SK-N-SH (cell line): Measurements from ENCODE around the gene SERF2.

Experiments
- EP300 ChIP-seq, 2 experiments: IDR thresholded peaks; 2 replicates each; pipeline versions ENCODE4 v1.4.0 to v1.6.1; 2012; ENCODE audit warnings: borderline replicate concordance in 1 of 2, low read depth in 1 of 2, low read length in 1 of 2
- POLR2AphosphoS5 ChIP-seq: IDR thresholded peaks from 2 replicates; pipeline ENCODE4 v1.6.1; 2012; ENCODE audit warnings: low read depth, low read length
- RXRA ChIP-seq: IDR thresholded peaks from 2 replicates; pipeline ENCODE4 v1.4.0; 2012; ENCODE audit warnings: low read depth, mild to moderate bottlenecking, borderline replicate concordance
- TAF1 ChIP-seq: IDR thresholded peaks from 2 replicates; pipeline ENCODE4 v1.6.1; 2012; ENCODE audit warnings: low read depth, mild to moderate bottlenecking, low read length, moderate library complexity, borderline replicate concordance
- TF ChIP-seq, protein P1 (sequence below): fragments of 200-600 bp; sonication (generic); IDR thresholded peaks from 2 replicates; pipeline ENCODE4 v1.6.1; 2017; ENCODE audit warnings: antibody characterized with exemption, mild to moderate bottlenecking, moderate library complexity
- TF ChIP-seq, protein P2 (sequence below): fragments of 150-350 bp; IDR thresholded peaks from 2 replicates; pipeline ENCODE4 v1.6.1; 2017; ENCODE audit warnings: antibody characterized with exemption, low read length, low read depth, borderline replicate concordance

DNA sequence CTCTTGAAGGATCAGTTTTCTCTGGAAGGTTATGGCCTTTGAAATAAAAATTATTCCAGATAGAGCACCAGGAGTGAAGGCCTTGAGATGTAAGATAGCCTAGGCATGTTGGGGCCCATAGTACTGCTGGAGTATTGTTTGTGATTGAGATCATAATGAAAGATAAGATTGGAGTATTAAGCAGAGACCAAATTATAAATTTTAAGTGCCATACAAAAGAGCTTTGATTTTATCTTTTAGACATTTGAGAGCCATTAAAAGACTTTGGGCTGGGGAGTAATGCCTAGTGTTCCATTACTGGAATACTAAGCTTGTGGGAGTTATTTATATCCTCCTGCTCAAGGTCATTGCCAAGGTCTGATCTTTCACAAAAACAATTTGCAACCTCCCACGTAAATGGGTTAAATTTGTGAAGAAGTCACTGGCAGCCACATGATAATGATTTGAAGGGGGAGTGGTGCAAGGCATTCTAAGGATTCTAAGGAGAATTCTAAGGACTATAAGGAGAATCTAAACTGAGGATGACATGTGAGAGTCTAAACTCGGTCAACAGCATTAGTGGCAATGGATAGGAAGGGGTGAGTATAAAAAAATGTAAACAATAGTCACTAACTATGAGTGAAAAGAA, 28.2 kb upstream of the SERF2 start:
- TF ChIP-seq POLR2AphosphoS5 (no peak), RXRA (no peak), TAF1 (no peak), EP300 (IDR thresholded peaks at IDR 0.05; ENCODE audit: borderline replicate concordance in 1 of 2, low read depth in 1 of 2, low read length in 1 of 2) (peak; percentile 49 to 51; a peak in 3 of 4 replicates)
- TF ChIP-seq, protein P1, sequence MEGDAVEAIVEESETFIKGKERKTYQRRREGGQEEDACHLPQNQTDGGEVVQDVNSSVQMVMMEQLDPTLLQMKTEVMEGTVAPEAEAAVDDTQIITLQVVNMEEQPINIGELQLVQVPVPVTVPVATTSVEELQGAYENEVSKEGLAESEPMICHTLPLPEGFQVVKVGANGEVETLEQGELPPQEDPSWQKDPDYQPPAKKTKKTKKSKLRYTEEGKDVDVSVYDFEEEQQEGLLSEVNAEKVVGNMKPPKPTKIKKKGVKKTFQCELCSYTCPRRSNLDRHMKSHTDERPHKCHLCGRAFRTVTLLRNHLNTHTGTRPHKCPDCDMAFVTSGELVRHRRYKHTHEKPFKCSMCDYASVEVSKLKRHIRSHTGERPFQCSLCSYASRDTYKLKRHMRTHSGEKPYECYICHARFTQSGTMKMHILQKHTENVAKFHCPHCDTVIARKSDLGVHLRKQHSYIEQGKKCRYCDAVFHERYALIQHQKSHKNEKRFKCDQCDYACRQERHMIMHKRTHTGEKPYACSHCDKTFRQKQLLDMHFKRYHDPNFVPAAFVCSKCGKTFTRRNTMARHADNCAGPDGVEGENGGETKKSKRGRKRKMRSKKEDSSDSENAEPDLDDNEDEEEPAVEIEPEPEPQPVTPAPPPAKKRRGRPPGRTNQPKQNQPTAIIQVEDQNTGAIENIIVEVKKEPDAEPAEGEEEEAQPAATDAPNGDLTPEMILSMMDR, result no peak
- TF ChIP-seq, protein P2, sequence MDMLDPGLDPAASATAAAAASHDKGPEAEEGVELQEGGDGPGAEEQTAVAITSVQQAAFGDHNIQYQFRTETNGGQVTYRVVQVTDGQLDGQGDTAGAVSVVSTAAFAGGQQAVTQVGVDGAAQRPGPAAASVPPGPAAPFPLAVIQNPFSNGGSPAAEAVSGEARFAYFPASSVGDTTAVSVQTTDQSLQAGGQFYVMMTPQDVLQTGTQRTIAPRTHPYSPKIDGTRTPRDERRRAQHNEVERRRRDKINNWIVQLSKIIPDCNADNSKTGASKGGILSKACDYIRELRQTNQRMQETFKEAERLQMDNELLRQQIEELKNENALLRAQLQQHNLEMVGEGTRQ, result no peak
